Activated effector memory CD4-positive, alpha-beta T cell treated with anti-CD3 and anti-CD28 coated beads, Interleukin-2, amount 50 U/mL, for 16 hours (primary cell): Measurements from ENCODE around the gene ZBED4.

ENCODE experiments used
- DNase-seq: peaks from one replicate; pipeline ENCODE4 v3.0.0-alpha.2; 2020

Gene ZBED4

GRCh38 chr22:49936973-49937757, 83.5 kb downstream of the ZBED4 start:
- no peak for DNase-seq

DNA sequence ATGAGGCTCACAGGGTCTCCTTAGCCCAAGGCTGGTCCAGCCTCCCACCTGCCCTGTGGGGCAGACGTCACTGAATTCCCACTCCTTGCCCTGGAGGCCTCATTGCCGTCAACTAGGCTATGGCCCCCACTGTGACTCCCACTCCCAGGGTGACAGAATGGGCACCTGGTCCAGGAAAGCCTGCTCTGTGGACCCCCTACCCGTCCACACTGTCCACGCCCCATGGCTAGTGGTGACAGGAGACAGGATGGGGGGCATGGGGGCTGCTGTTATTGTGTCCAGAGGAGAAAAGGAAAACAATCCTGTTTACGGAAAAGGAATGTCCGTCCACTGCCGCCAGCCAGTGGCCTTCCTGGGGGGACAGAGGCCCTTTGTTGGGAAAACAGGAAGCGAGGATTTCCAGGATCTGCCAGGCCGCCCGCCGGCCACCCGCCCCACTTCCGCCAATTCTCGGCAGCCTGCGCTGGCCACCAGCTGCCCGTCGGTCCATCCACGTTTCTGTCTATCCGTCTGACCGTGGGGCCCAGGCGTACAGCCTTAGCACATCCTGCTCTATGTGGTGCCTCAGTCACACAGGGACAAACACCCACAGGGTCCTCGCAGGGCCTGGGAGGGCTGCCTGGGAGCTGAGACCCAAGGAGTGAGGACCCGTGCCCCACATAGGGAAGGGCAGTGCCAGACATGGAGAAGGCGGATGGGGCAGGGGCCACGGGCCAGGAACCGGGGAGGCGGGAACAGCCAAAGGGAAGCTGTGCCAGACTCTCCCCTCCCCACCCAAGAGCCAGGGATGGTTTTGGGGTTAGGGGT, 84.3 kb downstream of the ZBED4 start:
- DNase-seq = no peak

DNA sequence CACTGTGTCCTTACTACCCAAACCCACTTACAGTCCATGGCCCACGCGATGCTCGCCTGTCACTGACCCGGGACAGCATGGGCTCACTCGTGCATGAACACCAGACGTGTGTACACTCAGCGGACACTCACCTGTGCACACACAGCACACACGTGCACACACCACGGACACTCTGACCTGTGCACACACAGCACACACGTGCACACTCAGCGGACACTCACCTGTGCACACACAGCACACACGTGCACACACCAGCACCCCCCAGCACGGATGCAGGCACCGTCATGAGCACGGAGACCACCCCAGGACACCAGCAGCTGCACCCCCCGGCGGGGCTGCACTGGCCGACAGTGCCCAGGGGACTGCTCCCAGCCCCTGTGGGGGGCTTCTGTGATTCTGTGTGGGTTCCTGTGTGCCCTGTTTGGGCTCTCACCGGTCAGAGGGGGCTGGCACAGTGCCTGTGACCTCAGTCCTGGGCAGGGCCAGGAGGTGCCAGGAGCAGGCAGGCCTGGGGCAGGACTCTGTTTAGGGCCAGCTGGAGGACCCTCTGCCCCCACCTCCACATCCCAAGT, 85.0 kb downstream of the ZBED4 start:
- DNase-seq = no peak
